GM12801 (cell line): Measurements from ENCODE around the gene SH3TC1.

ENCODE experiments used
- TF ChIP-seq, protein P1 (sequence below): IDR thresholded peaks from one replicate; pipeline ENCODE4 v1.5.1; 2011; ENCODE audit warnings: control low read depth; ENCODE audit not compliant: insufficient read length; ENCODE audit errors: extremely low read depth

SH3TC1 gene

GRCh38 chr4:8170341-8170740 is 28.7 kb upstream of the SH3TC1 start:
- TF ChIP-seq, protein P1, sequence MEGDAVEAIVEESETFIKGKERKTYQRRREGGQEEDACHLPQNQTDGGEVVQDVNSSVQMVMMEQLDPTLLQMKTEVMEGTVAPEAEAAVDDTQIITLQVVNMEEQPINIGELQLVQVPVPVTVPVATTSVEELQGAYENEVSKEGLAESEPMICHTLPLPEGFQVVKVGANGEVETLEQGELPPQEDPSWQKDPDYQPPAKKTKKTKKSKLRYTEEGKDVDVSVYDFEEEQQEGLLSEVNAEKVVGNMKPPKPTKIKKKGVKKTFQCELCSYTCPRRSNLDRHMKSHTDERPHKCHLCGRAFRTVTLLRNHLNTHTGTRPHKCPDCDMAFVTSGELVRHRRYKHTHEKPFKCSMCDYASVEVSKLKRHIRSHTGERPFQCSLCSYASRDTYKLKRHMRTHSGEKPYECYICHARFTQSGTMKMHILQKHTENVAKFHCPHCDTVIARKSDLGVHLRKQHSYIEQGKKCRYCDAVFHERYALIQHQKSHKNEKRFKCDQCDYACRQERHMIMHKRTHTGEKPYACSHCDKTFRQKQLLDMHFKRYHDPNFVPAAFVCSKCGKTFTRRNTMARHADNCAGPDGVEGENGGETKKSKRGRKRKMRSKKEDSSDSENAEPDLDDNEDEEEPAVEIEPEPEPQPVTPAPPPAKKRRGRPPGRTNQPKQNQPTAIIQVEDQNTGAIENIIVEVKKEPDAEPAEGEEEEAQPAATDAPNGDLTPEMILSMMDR, result no peak

DNA sequence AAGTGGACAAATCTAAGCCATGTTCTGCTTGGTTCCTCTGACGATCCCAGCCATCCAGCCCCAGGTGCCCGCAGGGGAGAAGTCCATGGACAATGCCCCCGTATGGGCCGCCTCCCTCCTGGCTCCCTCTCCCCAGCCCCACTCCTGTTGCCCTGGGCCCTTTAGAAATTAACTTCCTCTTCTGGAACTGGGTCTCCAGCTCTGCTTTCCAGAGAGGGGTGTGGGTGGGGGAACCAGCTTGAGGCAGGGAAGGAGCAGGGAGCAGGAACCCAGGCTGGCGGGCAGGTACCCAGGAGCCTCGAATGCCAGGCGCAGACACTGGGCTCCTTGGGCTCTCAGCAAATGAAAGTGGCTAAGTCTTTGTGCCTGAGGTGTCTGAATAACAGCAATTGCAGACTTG is 27.8 kb upstream of the SH3TC1 start:
- TF ChIP-seq, protein P1, result no peak

- TF ChIP-seq, protein P1, result no peak
Measured at GRCh38 chr4:8171984-8172924, 26.8 kb upstream of the SH3TC1 start.

DNA sequence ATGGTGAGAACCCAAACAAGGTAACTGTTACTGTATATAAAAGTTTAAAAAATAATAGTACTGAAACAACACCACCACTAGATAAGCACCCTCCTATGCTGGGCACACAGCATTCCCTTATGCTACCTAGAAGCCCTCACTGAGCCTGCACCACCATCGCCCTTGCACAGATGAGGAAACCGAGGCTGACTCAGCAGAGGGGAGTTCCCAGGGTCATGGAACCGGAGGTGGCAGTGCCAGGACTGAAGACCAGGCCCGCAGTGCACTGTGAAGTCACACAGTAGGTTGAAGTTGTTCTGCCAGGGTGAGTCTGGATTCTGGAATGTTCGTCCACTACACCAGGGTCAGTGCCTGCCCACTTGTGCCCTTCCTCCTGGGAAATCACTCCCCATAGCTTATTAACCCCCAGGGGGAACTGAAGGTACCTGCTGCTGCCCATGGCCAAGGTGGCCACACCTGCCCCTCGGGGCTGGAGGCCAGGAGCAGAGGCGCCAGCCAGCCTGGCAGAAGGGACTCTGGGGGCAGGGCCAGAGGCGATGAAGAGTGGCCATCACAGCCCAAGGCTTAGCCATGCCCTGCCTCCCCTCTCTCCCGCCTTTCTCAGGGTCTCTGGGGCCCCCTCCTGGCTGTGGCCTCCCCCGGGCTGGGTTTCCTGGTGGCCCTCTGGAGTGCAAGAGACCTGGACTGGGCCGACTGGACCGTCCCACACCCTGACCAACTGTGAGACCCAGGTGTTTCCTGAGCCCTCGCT is 25.4 kb upstream of the SH3TC1 start:
- TF ChIP-seq, protein P1, result no peak

DNA sequence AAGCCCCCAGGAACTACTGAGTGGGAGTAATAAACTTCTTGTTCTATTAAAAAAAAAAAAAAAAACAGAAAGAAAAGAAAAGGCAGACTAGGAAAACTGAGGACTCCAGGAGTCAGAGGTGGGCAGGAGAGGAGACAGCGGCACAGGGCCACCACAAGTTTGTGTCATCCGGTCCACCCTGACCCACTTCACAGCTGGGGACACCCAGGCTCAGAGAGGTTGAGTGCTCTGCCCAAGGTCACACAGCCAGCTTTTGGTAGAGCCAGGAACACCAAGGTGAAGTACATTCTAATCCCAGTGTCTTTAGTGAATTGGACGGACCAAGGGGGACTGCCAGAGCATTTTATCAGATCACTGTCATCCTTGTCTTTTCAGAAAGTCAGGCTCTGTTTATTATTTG is 24.1 kb upstream of the SH3TC1 start:
- TF ChIP-seq, protein P1, result no peak

- TF ChIP-seq, protein P1, result no peak
Measured at GRCh38 chr4:8175686-8176085, 23.4 kb upstream of the SH3TC1 start.
